ENCODE data around the gene PLXNA3.

DNA sequence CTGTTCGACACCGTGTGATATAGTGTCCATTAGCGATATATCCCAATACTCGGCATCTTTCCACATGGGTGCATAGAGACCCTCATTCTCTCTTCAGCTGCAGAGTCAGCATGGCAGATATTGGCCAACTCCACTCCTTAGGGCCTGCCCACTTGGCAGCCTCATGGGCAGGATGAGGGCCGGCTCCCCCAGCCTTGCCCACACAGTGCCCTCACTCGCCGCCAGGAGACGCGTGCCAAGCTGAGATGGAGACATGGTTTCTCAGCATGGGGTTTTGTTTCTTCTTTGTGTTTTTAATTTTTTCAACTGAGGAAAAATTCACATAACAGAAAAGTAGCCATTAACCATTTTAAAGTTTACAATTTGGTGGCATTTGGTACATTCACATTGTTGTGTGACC lies 5.3 kb upstream of the PLXNA3 start:
- TF ChIP-seq POLR2AphosphoS5 (IDR thresholded peaks at IDR 0.05; ENCODE audit: low read depth, low read length) (no peak), POLR2A (IDR thresholded peaks at IDR 0.05; ENCODE audit: low read depth, low read length) (no peak), TAF1 (IDR thresholded peaks at IDR 0.05; ENCODE audit: borderline replicate concordance, low read depth, low read length) (no peak)

Data from GM12892 (cell line).